ENCODE data around the gene TMEM248. TPM values are rescaled to one million over a fixed set of nuclear protein-coding genes. Genes with fewer than 3 reads are reported as not detected.
A peak's percentile ranks its signal among the peaks of the same experiment; 100 is the strongest.

Gene TMEM248
- total RNA-seq, 2 experiments from 2014 or later, result 64.7 to 67.4 TPM

GRCh38 chr7:66903360-66904062 is 17.5 kb upstream of the TMEM248 start:
- Mint-ChIP-seq H3K4me3 (no peak overlapping the region), H3K27me3 (no peaks in the 10 kb centered on the region), H3K27ac (no peak overlapping the region), H3K9me3 (no peaks in the 10 kb centered on the region), H3K36me3 (ENCODE audit: low read depth) (peaks cover 4% of the 10 kb centered on the region), H3K4me1 (ENCODE audit: low read depth) (no peaks in the 10 kb centered on the region)
- TF ChIP-seq CTCF (IDR thresholded peaks at IDR 0.05), result no peak
- no peaks in the 10 kb centered on the region for H3K9me3 ChIP-seq (ENCODE audit: control insufficient read depth in 1 of 2, insufficient read depth in 1 of 2, low read length in 2 of 2)
- intact Hi-C loops (cut with DNase I, micrococcal nuclease), result no loop called here
- CTCF ChIA-PET, result no interaction called here
- no peak for ATAC-seq (ENCODE audit: poor library complexity)
- H3K27ac ChIP-seq (ENCODE audit: low read depth in 1 of 2, low read length in 2 of 2), result no peak overlapping the region
- no peaks in the 10 kb centered on the region for H3K4me1 ChIP-seq (ENCODE audit: insufficient read depth, low read length)
- no peak overlapping the region for H3K4me3 ChIP-seq (ENCODE audit: low read length)
- POLR2A ChIA-PET, result interaction anchor here (0.6 to 2.2 kb wide), 3 partner anchors 18 to 84 kb away, joined by 3 to 10 read pairs (median 6); partner anchors contain the start of gene TMEM248
- H3K36me3 ChIP-seq (ENCODE audit: insufficient read depth, low read length), result peaks cover 4% of the 10 kb centered on the region
- no peaks in the 10 kb centered on the region for H3K27me3 ChIP-seq (ENCODE audit: control insufficient read depth in 1 of 2, insufficient read depth in 2 of 2, low read length in 2 of 2)
- peak in 1 of 14 experiments; percentile 9 for DNase-seq

GRCh38 chr7:66904063-66904593 is 16.9 kb upstream of the TMEM248 start:
- H3K36me3 ChIP-seq (ENCODE audit: insufficient read depth, low read length), result peaks cover 3% of the 10 kb centered on the region
- no peak overlapping the region for H3K27ac ChIP-seq (ENCODE audit: low read depth in 1 of 2, low read length in 2 of 2)
- Mint-ChIP-seq H3K27ac (no peak overlapping the region), H3K27me3 (no peaks in the 10 kb centered on the region), H3K36me3 (ENCODE audit: low read depth) (peaks cover 4% of the 10 kb centered on the region), H3K4me3 (no peak overlapping the region), H3K4me1 (ENCODE audit: low read depth) (no peaks in the 10 kb centered on the region), H3K9me3 (no peaks in the 10 kb centered on the region)
- H3K9me3 ChIP-seq (ENCODE audit: control insufficient read depth in 1 of 2, insufficient read depth in 1 of 2, low read length in 2 of 2), result no peaks in the 10 kb centered on the region
- ChIA-PET CTCF (no interaction called here), POLR2A (interaction anchor here (0.6 to 2.2 kb wide), 3 partner anchors 17 to 85 kb away, joined by 3 to 10 read pairs (median 6); partner anchors contain the start of gene TMEM248)
- no peaks in the 10 kb centered on the region for H3K4me1 ChIP-seq (ENCODE audit: insufficient read depth, low read length)
- TF ChIP-seq CTCF (IDR thresholded peaks at IDR 0.05), result no peak
- intact Hi-C loops (cut with DNase I, micrococcal nuclease), result no loop called here
- no peak overlapping the region for H3K4me3 ChIP-seq (ENCODE audit: low read length)
- ATAC-seq (ENCODE audit: poor library complexity) (no peak), DNase-seq (peak in 1 of 14 experiments; percentile 16)
- H3K27me3 ChIP-seq (ENCODE audit: control insufficient read depth in 1 of 2, insufficient read depth in 2 of 2, low read length in 2 of 2), result no peaks in the 10 kb centered on the region

GRCh38 chr7:66905278-66905677 is 15.7 kb upstream of the TMEM248 start:
- intact Hi-C loops (cut with DNase I, micrococcal nuclease), result no loop called here

More at GRCh38 chr7:66905278-66905677, 15.7 kb upstream of the TMEM248 start:
- no peaks in the 10 kb centered on the region for H3K27me3 ChIP-seq (ENCODE audit: control insufficient read depth in 1 of 2, insufficient read depth in 2 of 2, low read length in 2 of 2)
- no peak overlapping the region for H3K27ac ChIP-seq (ENCODE audit: low read depth in 1 of 2, low read length in 2 of 2)
- Mint-ChIP-seq H3K27ac (no peak overlapping the region), H3K27me3 (no peaks in the 10 kb centered on the region), H3K36me3 (ENCODE audit: low read depth) (peaks cover 4% of the 10 kb centered on the region), H3K9me3 (no peaks in the 10 kb centered on the region), H3K4me3 (no peak overlapping the region), H3K4me1 (ENCODE audit: low read depth) (no peaks in the 10 kb centered on the region)
- H3K36me3 ChIP-seq (ENCODE audit: insufficient read depth, low read length), result no peaks in the 10 kb centered on the region
- H3K4me3 ChIP-seq (ENCODE audit: low read length), result no peak overlapping the region
- ATAC-seq (ENCODE audit: poor library complexity), result no peak
- POLR2A ChIA-PET, result interaction anchor here (2.2 kb wide), 1 partner anchor 61 kb away, joined by 10 read pairs; no protein-coding TSS in a partner anchor
- TF ChIP-seq CTCF (IDR thresholded peaks at IDR 0.05), result no peak
- no peaks in the 10 kb centered on the region for H3K4me1 ChIP-seq (ENCODE audit: insufficient read depth, low read length)
- DNase-seq, result no peak
- no peaks in the 10 kb centered on the region for H3K9me3 ChIP-seq (ENCODE audit: control insufficient read depth in 1 of 2, insufficient read depth in 1 of 2, low read length in 2 of 2)
- CTCF ChIA-PET, result interaction anchor here (0.6 kb wide), 1 partner anchor 126 kb away, joined by 3 read pairs; no protein-coding TSS in a partner anchor

Data from CD4-positive, alpha-beta T cell (primary cell).